HepG2 (cell line): Measurements from ENCODE around the gene HPD. TPM values are rescaled to one million over a fixed set of nuclear protein-coding genes. Genes with fewer than 3 reads are reported as not detected.

ENCODE experiments used
- GZF1 ChIP-seq: sonication (generic); formaldehyde crosslinking; IDR thresholded peaks from 2 replicates; pipeline ENCODE4 v1.5.1; 2020; ENCODE audit warnings: mild to moderate bottlenecking, missing genetic modification reagents
- JUNB ChIP-seq: sonication (generic); formaldehyde crosslinking; IDR thresholded peaks from 2 replicates; pipeline ENCODE4 v1.8.0; 2022; ENCODE audit warnings: missing genetic modification reagents, mild to moderate bottlenecking, borderline replicate concordance
- KIAA2018 ChIP-seq: sonication (generic); formaldehyde crosslinking; IDR thresholded peaks from 2 replicates; pipeline ENCODE4 v1.5.0; 2020; ENCODE audit warnings: mild to moderate bottlenecking, missing genetic modification reagents, borderline replicate concordance
- RFX1 ChIP-seq: fragments of 450-650 bp; IDR thresholded peaks from 2 replicates; pipeline ENCODE4 v1.6.1; 2017
- RFX3 ChIP-seq: IDR thresholded peaks from 2 replicates; pipeline ENCODE4 v1.6.1; 2016; ENCODE audit warnings: missing biosample characterization, missing genetic modification reagents
- SATB2 ChIP-seq: sonication (generic); formaldehyde crosslinking; IDR thresholded peaks from 2 replicates; pipeline ENCODE4 v1.5.0; 2020; ENCODE audit warnings: missing genetic modification reagents
- SIX4 ChIP-seq: sonication (generic); formaldehyde crosslinking; IDR thresholded peaks from 2 replicates; pipeline ENCODE4 v1.4.0; 2020; ENCODE audit warnings: missing genetic modification reagents
- TGIF2 ChIP-seq: IDR thresholded peaks from 2 replicates; pipeline ENCODE4 v1.6.1; 2016; ENCODE audit warnings: control low read depth, missing compliant biosample characterization
- ZNF225 ChIP-seq: sonication (generic); formaldehyde crosslinking; IDR thresholded peaks from 2 replicates; pipeline ENCODE4 v1.4.0; 2020; ENCODE audit warnings: mild to moderate bottlenecking, missing genetic modification reagents
- ZNF34 ChIP-seq: sonication (generic); formaldehyde crosslinking; IDR thresholded peaks from 2 replicates; pipeline ENCODE4 v1.4.0; 2020; ENCODE audit warnings: mild to moderate bottlenecking, missing genetic modification reagents, borderline replicate concordance
- ZNF407 ChIP-seq: sonication (generic); formaldehyde crosslinking; IDR thresholded peaks from one replicate; pipeline ENCODE4 v1.5.1; 2020; ENCODE audit warnings: mild to moderate bottlenecking, missing genetic modification reagents; ENCODE audit errors: not compliant biosample characterization
- ZNF749 ChIP-seq: sonication (generic); formaldehyde crosslinking; IDR thresholded peaks from 2 replicates; pipeline ENCODE4 v1.8.0; 2022; ENCODE audit warnings: mild to moderate bottlenecking, missing genetic modification reagents, moderate library complexity, borderline replicate concordance
- ZNF816 ChIP-seq: sonication (generic); formaldehyde crosslinking; IDR thresholded peaks from 2 replicates; pipeline ENCODE4 v1.8.0; 2022; ENCODE audit warnings: missing genetic modification reagents, mild to moderate bottlenecking, borderline replicate concordance
- polyA plus RNA-seq, 8 experiments: library from polyadenylated mRNA; depleted of rRNA in 3 of 8; stranded (reverse) in 7 of 8; unstranded in 1 of 8; fragments of >200 nt; fragmentation: Illumina TruSeq in 4 of 8; extraction: Trizol in 4 of 8; gene quantifications; 2 replicates each; pipeline versions ENCODE4 v1.2.1 to v1.2.3, GENCODE V29; 2011 to 2016; ENCODE audit warnings: low read depth in 4 of 8, missing spikeins in 1 of 8, mixed read lengths in 1 of 8; ENCODE audit not compliant: insufficient read depth in 1 of 8
- total RNA-seq, 5 experiments: library from RNA; depleted of rRNA; stranded (reverse); fragments of >200 nt; fragmentation: Illumina TruSeq; extraction: Trizol; gene quantifications; 2 replicates each; pipeline ENCODE4 v1.2.3, GENCODE V29; 2016; ENCODE audit warnings: low read depth in 1 of 5

The HPD gene
- total and polyA plus RNA-seq, 2 of the 13 experiments (the other 11 are each of a cell fraction or from before 2014, with no cell fraction given), result 120 to 195 TPM

GRCh38 chr12:121793838-121794533 lies 64.7 kb downstream of the HPD start (continued):
- TF ChIP-seq KIAA2018 (CRISPR knock-in tag) (peak; percentile 49; the same call in 1 of the 2 replicates), RFX1 (no peak), ZNF816 (CRISPR knock-in tag) (0 out of 2 replicates have a peak, but pooled peaks have one; percentile 29), ZNF749 (CRISPR knock-in tag) (peak; percentile 84), SATB2 (0 out of 2 replicates have a peak, but pooled peaks have one; percentile 81), TGIF2 (CRISPR knock-in tag) (no peak), ZNF407 (peak; percentile 84), JUNB (CRISPR knock-in tag) (no peak; the same call in 1 of the 2 replicates), SIX4 (CRISPR knock-in tag) (no peak), ZNF34 (CRISPR knock-in tag) (no peak), ZNF225 (CRISPR knock-in tag) (0 out of 2 replicates have a peak, but pooled peaks have one; percentile 16), GZF1 (CRISPR knock-in tag) (no peak), RFX3 (CRISPR knock-in tag) (0 out of 2 replicates have a peak, but pooled peaks have one; percentile 16)
